Activated T-cell treated with anti-CD3 and anti-CD28 coated beads, Interleukin-2, amount 50 U/mL, for 1 hour (primary cell): ENCODE results near the gene SNIP1.
"Not testable (repeated sequence)": the region's sequence is repeated elsewhere in the genome, so short reads cannot be mapped to it uniquely, and the experiment has no call there.

ENCODE experiments used
- DNase-seq: peaks from one replicate; pipeline ENCODE4 v3.0.0-alpha.2; 2020

The SNIP1 gene

GRCh38 chr1:37559080-37559479, 5.0 kb upstream of the SNIP1 start:
- no peak for DNase-seq

- no peak for DNase-seq
Measured at GRCh38 chr1:37558411-37558810, 4.3 kb upstream of the SNIP1 start.

GRCh38 chr1:37557402-37557801, 3.3 kb upstream of the SNIP1 start:
- no peak for DNase-seq

- DNase-seq, result peak; percentile 29
Measured at GRCh38 chr1:37556712-37557196, 2.7 kb upstream of the SNIP1 start, which contains the start of gene DNALI1. TSS of gene DNALI1 (plus strand) at chr1:37556940. CDS start at chr1:37556995, 55 bp downstream.

- no peak for DNase-seq
Measured at GRCh38 chr1:37553598-37553926, 531 bp downstream of the SNIP1 start.

GRCh38 chr1:37549341-37549740, 4.8 kb downstream of the SNIP1 start:
- no peak for DNase-seq

- no peak for DNase-seq
Measured at GRCh38 chr1:37545019-37545418, 9.1 kb downstream of the SNIP1 start.

- DNase-seq, result no peak
Measured at GRCh38 chr1:37544530-37544929, 9.6 kb downstream of the SNIP1 start.

GRCh38 chr1:37540036-37540785, 13.9 kb downstream of the SNIP1 start:
- DNase-seq, result no peak

- DNase-seq, result not testable (repeated sequence)
Measured at GRCh38 chr1:37539154-37539553, 14.9 kb downstream of the SNIP1 start.

- DNase-seq, result no peak
Measured at GRCh38 chr1:37537378-37537777, 16.7 kb downstream of the SNIP1 start.

- DNase-seq, result no peak
Measured at GRCh38 chr1:37533317-37534093, 20.6 kb downstream of the SNIP1 start.

- not testable (repeated sequence) for DNase-seq
Measured at GRCh38 chr1:37532418-37533156, 21.5 kb downstream of the SNIP1 start.

GRCh38 chr1:37529888-37530287, 24.2 kb downstream of the SNIP1 start:
- DNase-seq, result not testable (repeated sequence)

- DNase-seq, result no peak
Measured at GRCh38 chr1:37519613-37520012, 34.5 kb downstream of the SNIP1 start.

- peak; percentile 54 for DNase-seq
Measured at GRCh38 chr1:37518929-37519328, 35.2 kb downstream of the SNIP1 start.

- DNase-seq, result not testable (repeated sequence)
Measured at GRCh38 chr1:37518241-37518640, 35.9 kb downstream of the SNIP1 start.

- no peak for DNase-seq
Measured at GRCh38 chr1:37517569-37517968, 36.5 kb downstream of the SNIP1 start.

- no peak for DNase-seq
Measured at GRCh38 chr1:37515185-37516034, 38.7 kb downstream of the SNIP1 start.

- peak; percentile 87 for DNase-seq
Measured at GRCh38 chr1:37514350-37515184, 39.5 kb downstream of the SNIP1 start, which contains the start of gene MEAF6. TSS of gene MEAF6 (minus strand) at chr1:37514766. CDS start at chr1:37514746, 20 bp downstream.

GRCh38 chr1:37513795-37514349, 40.2 kb downstream of the SNIP1 start:
- peak; percentile 56 for DNase-seq
